ENCODE data around the gene METAP1. TPM values are rescaled to one million over a fixed set of nuclear protein-coding genes. Genes with fewer than 3 reads are reported as not detected.
"Not testable (repeated sequence)": the region's sequence is repeated elsewhere in the genome, so short reads cannot be mapped to it uniquely, and the experiment has no call there.

The METAP1 gene
- polyA plus RNA-seq, 5 donors, result 50.6 to 75.4 (median 65.5) TPM

- DNase-seq, result peak; percentile 83 to 88
Observed at GRCh38 chr4:99088481-99089365, 93.2 kb downstream of the METAP1 start, which contains the start of gene ADH5. Gene ADH5 (minus strand): TSS chr4:99088788. CDS start chr4:99088700, 88 bp downstream.

GRCh38 chr4:99090481-99091215, 95.1 kb downstream of the METAP1 start:
- DNase-seq, result peak; percentile 29 to 40

DNA sequence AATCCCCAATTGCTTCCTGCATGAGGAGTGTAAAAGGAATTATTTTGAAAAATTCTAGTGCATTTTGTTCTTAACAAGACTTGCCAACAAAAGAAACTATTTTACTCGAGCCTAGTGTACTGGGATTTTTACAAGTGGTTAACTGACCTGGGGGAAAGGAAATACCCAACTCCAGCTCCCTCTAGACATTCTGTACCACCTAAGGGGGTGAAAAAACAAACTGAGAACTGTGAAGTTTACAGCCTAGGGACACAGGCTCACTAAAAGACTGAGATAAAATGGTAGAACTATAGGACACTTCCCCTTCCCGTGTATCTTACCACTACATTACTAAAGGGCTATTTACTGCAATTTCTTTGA, 95.7 kb downstream of the METAP1 start:
- DNase-seq, result peak; percentile 7 to 13

GRCh38 chr4:99091841-99092240, 96.3 kb downstream of the METAP1 start:
- DNase-seq, result not testable (repeated sequence)

GRCh38 chr4:99099311-99099710, 103.8 kb downstream of the METAP1 start:
- DNase-seq, result no peak

DNA sequence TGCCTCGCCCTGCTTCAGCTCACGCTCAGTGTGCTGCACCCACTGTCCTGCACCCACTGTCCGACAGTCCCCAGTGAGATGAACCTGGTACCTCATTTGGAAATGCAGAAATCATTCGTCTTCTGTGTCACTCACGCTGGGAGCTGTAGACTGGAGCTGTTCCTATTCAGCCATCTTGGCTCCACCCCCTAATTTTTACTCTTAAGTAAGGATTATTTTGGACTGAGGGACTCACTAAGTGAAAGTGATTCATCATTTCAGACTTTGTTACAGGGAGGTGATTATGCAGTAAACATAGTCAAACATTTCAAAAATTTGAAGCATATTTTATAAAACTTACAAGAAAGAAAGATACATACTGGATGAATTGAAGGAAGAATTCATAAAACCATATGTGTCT, 104.3 kb downstream of the METAP1 start:
- DNase-seq, result not testable (repeated sequence)

- no peak for DNase-seq
Observed at GRCh38 chr4:99100876-99101275, 105.4 kb downstream of the METAP1 start.

DNA sequence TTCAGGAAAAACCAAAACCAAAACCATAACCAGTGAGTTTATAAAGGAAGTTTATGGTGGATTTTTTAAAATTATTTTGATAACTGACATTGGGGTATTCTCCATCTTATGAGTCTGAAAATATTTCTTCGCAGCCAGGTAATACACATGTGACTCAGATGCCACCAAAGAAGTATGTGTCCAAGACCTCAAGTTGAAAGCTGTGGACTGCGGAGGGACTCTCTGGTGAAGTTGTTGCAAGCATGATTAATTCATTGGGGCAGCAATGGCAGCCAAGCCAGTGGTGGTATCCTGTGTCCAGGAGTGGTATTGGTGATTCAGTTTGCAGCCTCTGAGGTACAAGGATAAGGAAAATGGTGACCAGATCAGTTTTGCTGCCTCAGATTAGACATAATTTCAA, 107.1 kb downstream of the METAP1 start:
- DNase-seq, result no peak

GRCh38 chr4:99103166-99103565, 107.6 kb downstream of the METAP1 start:
- no peak for DNase-seq

- no peak for DNase-seq
Observed at GRCh38 chr4:99104153-99104552, 108.6 kb downstream of the METAP1 start.

DNA sequence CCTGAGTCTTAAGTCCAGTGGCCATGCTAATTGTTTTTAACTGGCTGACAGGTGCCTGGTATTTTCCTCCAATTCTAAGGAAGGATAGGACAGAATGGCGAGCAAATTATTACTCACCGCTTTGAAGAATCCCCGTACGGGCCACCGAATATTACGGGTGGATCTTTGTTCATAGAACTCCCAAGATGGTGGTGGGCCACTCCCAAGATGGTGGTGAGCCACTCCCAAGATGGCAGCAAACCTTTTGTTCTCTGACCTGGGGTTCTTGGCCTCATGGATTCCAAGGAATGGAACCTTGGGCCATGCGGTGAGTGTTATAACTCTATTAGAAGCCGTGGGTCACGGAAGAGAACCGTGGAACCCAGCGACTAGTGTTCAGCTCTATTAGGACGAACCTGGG, 113.8 kb downstream of the METAP1 start:
- DNase-seq, result not testable (repeated sequence)

Other genes with a start within 250 kb of the METAP1 start
- 100 to 1,000 TPM in 4 of 5 donors, 10 to 100 TPM in 1; 91.0 to 118 (median 113) TPM for gene EIF4E, start 66.6 kb upstream of the METAP1 start, polyA plus RNA-seq (ENCODE audit: insufficient read depth in 1 of 5, insufficient read length in 5 of 5, low replicate concordance in 1 of 5)
- gene ADH5, start 93.1 kb downstream of the METAP1 start, polyA plus RNA-seq (ENCODE audit: insufficient read depth in 1 of 5, insufficient read length in 5 of 5, low replicate concordance in 1 of 5), result 100 to 1,000 TPM; 238 to 308 (median 270) TPM
- gene ADH4, start 148.6 kb downstream of the METAP1 start, polyA plus RNA-seq (ENCODE audit: insufficient read depth in 1 of 5, insufficient read length in 5 of 5, low replicate concordance in 1 of 5), result 1 to 10 TPM in 3 of 5 donors, under 1 TPM in 2; 0.41 to 2.2 (median 1.3) TPM
- 10 to 100 TPM in 4 of 5 donors, 1 to 10 TPM in 1; 9.0 to 24.9 (median 14.1) TPM for gene ADH6, start 223.5 kb downstream of the METAP1 start, polyA plus RNA-seq (ENCODE audit: insufficient read depth in 1 of 5, insufficient read length in 5 of 5, low replicate concordance in 1 of 5)

All from right lung (tissue), 5 donors.